NK-92 treated with Interleukin-12 subunit alpha and Interleukin-12 subunit beta, amount 100 ng/mL, for 24 hours (cell line): Measurements from ENCODE around the gene TJP3.

Experiments
- DNase-seq: peaks from one replicate; lab custom pipeline; 2025; lab: John Stamatoyannopoulos, UW

TJP3 gene

GRCh38 chr19:3716147-3716668 is 8.0 kb downstream of the TJP3 start:
- no peak for DNase-seq

GRCh38 chr19:3719868-3720267 is 11.7 kb downstream of the TJP3 start:
- no peak for DNase-seq

GRCh38 chr19:3720349-3720917 is 12.2 kb downstream of the TJP3 start:
- no peak for DNase-seq

GRCh38 chr19:3721131-3721886 is 13.1 kb downstream of the TJP3 start:
- DNase-seq = no peak

- no peak for DNase-seq
Observed at GRCh38 chr19:3721887-3722442, 13.8 kb downstream of the TJP3 start.

- no peak for DNase-seq
Observed at GRCh38 chr19:3722443-3723109, 14.4 kb downstream of the TJP3 start.

GRCh38 chr19:3723110-3723488 is 14.9 kb downstream of the TJP3 start:
- DNase-seq = no peak

GRCh38 chr19:3723883-3724282 is 15.7 kb downstream of the TJP3 start:
- no peak for DNase-seq

GRCh38 chr19:3725121-3725520 is 16.9 kb downstream of the TJP3 start:
- DNase-seq = no peak

GRCh38 chr19:3725640-3726310 is 17.6 kb downstream of the TJP3 start:
- no peak for DNase-seq

GRCh38 chr19:3730457-3730958 is 22.3 kb downstream of the TJP3 start:
- no peak for DNase-seq

GRCh38 chr19:3732108-3732507 is 23.9 kb downstream of the TJP3 start:
- no peak for DNase-seq

- no peak for DNase-seq
Observed at GRCh38 chr19:3733549-3734309, 25.5 kb downstream of the TJP3 start.

- no peak for DNase-seq
Observed at GRCh38 chr19:3734310-3734600, 26.1 kb downstream of the TJP3 start.

GRCh38 chr19:3736106-3736724 is 28.0 kb downstream of the TJP3 start:
- no peak for DNase-seq

- DNase-seq = no peak
Observed at GRCh38 chr19:3737487-3738205, 29.5 kb downstream of the TJP3 start.

- DNase-seq = no peak
Observed at GRCh38 chr19:3738477-3739220, 30.5 kb downstream of the TJP3 start.

- DNase-seq = no peak
Observed at GRCh38 chr19:3740431-3740830, 32.2 kb downstream of the TJP3 start.

GRCh38 chr19:3743486-3743885 is 35.3 kb downstream of the TJP3 start:
- no peak for DNase-seq
